Pancreas (tissue), 10 donors: Measurements from ENCODE around the gene KATNIP. TPM values are rescaled to one million over a fixed set of nuclear protein-coding genes. Genes with fewer than 3 reads are reported as not detected.
A peak's percentile ranks its signal among the peaks of the same experiment; 100 is the strongest.

ENCODE experiments used
- ATAC-seq, 4 donors: fragments of 200-7000 bp; cut with Tn5 transposase; one replicate each; pipeline versions ENCODE4 v1.8.0 to v1.9.1; 2020; ENCODE audit warnings: mild to moderate bottlenecking in 4 of 4, moderate library complexity in 4 of 4
- DNase-seq, 6 donors: peaks; one replicate each; pipeline ENCODE4 v3.0.0-alpha.2; 2020
- FAIRE-seq: peaks from 2 replicates; lab custom pipeline; 2012; peaks lifted over from hg19 to GRCh38; lab: Jason Lieb, UNC
- H3K27ac ChIP-seq, 4 donors: fragments of 200-600 bp; sonication (generic); 1 replicate in 3 of 4; 2 replicates in 1 of 4; pipeline versions ENCODE4 v1.5.0 to v1.8.0; 2020
- H3K27me3 ChIP-seq, 4 donors: fragments of 200-600 bp; one replicate each; pipeline ENCODE4 v1.8.0; 2021
- H3K36me3 ChIP-seq, 3 donors: fragments of 200-600 bp; sonication (generic) in 1 of 3; one replicate each; pipeline versions ENCODE4 v1.5.0 to v1.8.0; 2020 to 2021
- H3K4me1 ChIP-seq, 3 donors: fragments of 200-600 bp; one replicate each; pipeline ENCODE4 v1.8.0; 2021
- H3K4me3 ChIP-seq, 4 donors: fragments of 200-600 bp; sonication (generic) in 2 of 4; one replicate each; pipeline versions ENCODE4 v1.5.0 to v1.8.0; 2020 to 2021
- H3K9me3 ChIP-seq, 4 donors: fragments of 200-600 bp; one replicate each; pipeline ENCODE4 v1.8.0; 2021
- CTCF ChIP-seq, 4 donors: fragments of 200-600 bp; sonication (generic) in 3 of 4; IDR thresholded peaks; one replicate each; pipeline versions ENCODE4 v1.5.0 to v1.8.0; 2021; ENCODE audit warnings: antibody characterized with exemption in 4 of 4
- WGBS, 2 donors: extraction: QIAGEN DNeasy Blood & Tissue Kit; methylation state at CpG; one replicate each; pipeline ENCODE4 v1.1.7; 2013; 5-methylcytosine and 5-hydroxymethylcytosine counted together
- intact Hi-C, 3 donors: fragments of 100-400 bp; cut with DNase I; formaldehyde crosslinking; loops; one replicate each; pipeline versions ENCODE4 v1.11.1 to v1.14.2; 2022
- polyA plus RNA-seq, 2 donors: library from polyadenylated mRNA; stranded (reverse); fragments of 200-250 nt; gene quantifications; one replicate each; pipeline ENCODE4 v1.2.3, GENCODE V29; 2013
- total RNA-seq, 6 donors: library from RNA; stranded (reverse); fragmentation: NEBNext Ultra II Directional in 4 of 6; extraction: Animal tissue kit (Norgen Biotek cat#: 25700) in 4 of 6; gene quantifications; one replicate each; pipeline versions ENCODE4 v1.2.1 to v1.2.4, GENCODE V29; 2021 to 2023
- donor health status: healthy with polysubstance abuse.
- donor health status: DM: no; HTN: no; CAD: no; lungs with moderate emphysema.
- donor health status: DM: no; HTN: no; CAD: no.
- donor health status: control.
- donor health status: control.
- donor health status: Bipolar disorder and iron deficiency.
- donor health status: DM: yes; HTN: yes; CAD: no.
- donor health status: DM: no; HTN: no; CAD: no.
- donor health status: DM: no; HTN: no; CAD: no.
- donor health status: DM: yes; HTN: yes; CAD: no.

Gene KATNIP
- total and polyA plus RNA-seq, 8 donors: 10.8 to 26.7 (median 16.1) TPM

GRCh38 chr16:27582883-27583282 lies 32.9 kb downstream of the KATNIP start:
- Histone ChIP-seq H3K4me3 (no peak overlapping the region), H3K27ac (peak overlapping the region in 2 of 4 donors; percentile 13 to 25), H3K36me3 (no peaks in the 10 kb centered on the region), H3K27me3 (no peaks in the 10 kb centered on the region), H3K4me1 (peaks cover 24 to 30% (median 27%) of the 10 kb centered on the region in 3 donors), H3K9me3 (no peaks in the 10 kb centered on the region)
- 13 to 14% methylated on average over 2 of the region's 2 CpGs for WGBS, 2 donors
- no peak for TF ChIP-seq CTCF (IDR thresholded peaks at IDR 0.05)
- FAIRE-seq (no peak), ATAC-seq (peak; percentile 15 to 57 (median 45)), DNase-seq (no peak)
- intact Hi-C loops: no loop called here

GRCh38 chr16:27583634-27584033 lies 33.7 kb downstream of the KATNIP start:
- Histone ChIP-seq H3K9me3 (no peaks in the 10 kb centered on the region), H3K36me3 (no peaks in the 10 kb centered on the region), H3K4me3 (no peak overlapping the region), H3K27me3 (no peaks in the 10 kb centered on the region), H3K4me1 (peaks cover 17 to 23% (median 20%) of the 10 kb centered on the region in 3 donors), H3K27ac (no peak overlapping the region)
- intact Hi-C loops: no loop called here
- ATAC-seq (no peak), DNase-seq (no peak), FAIRE-seq (no peak)
- no peak for TF ChIP-seq CTCF (IDR thresholded peaks at IDR 0.05)
- WGBS, 2 donors: 83 to 98% methylated on average over 1 of the region's 1 CpG

- no peak overlapping the region for H3K4me3 ChIP-seq
- H3K36me3 ChIP-seq: no peaks in the 10 kb centered on the region
- no peaks in the 10 kb centered on the region for H3K27me3 ChIP-seq
- intact Hi-C loops: no loop called here
- WGBS, 2 donors: 97 to 98% methylated on average over 5 of the region's 5 CpGs
- no peak for TF ChIP-seq CTCF (IDR thresholded peaks at IDR 0.05)
- H3K27ac ChIP-seq: no peak overlapping the region
- no peaks in the 10 kb centered on the region for H3K9me3 ChIP-seq
- no peak for ATAC-seq
- H3K4me1 ChIP-seq: peaks cover 7 to 11% (median 9%) of the 10 kb centered on the region in 3 donors
- FAIRE-seq: no peak
- DNase-seq: no peak
Measured at GRCh38 chr16:27585200-27585599, 35.3 kb downstream of the KATNIP start.

- Histone ChIP-seq H3K36me3 (no peaks in the 10 kb centered on the region), H3K27me3 (no peaks in the 10 kb centered on the region), H3K4me1 (peaks cover 7 to 11% (median 9%) of the 10 kb centered on the region in 3 donors), H3K27ac (no peak overlapping the region), H3K9me3 (no peaks in the 10 kb centered on the region), H3K4me3 (no peak overlapping the region)
- intact Hi-C loops: no loop called here
- DNase-seq (no peak), ATAC-seq (no peak), FAIRE-seq (no peak)
- 84 to 89% methylated on average over 8 of the region's 8 CpGs for WGBS, 2 donors
- TF ChIP-seq CTCF (IDR thresholded peaks at IDR 0.05): no peak
Measured at GRCh38 chr16:27586711-27587110, 36.8 kb downstream of the KATNIP start.

- no peak for FAIRE-seq
- TF ChIP-seq CTCF (IDR thresholded peaks at IDR 0.05): no peak
Measured at GRCh38 chr16:27588057-27588456, 38.1 kb downstream of the KATNIP start.

More at GRCh38 chr16:27588057-27588456, 38.1 kb downstream of the KATNIP start:
- Histone ChIP-seq H3K4me3 (no peak overlapping the region), H3K36me3 (no peaks in the 10 kb centered on the region), H3K4me1 (no peaks in the 10 kb centered on the region), H3K27me3 (no peaks in the 10 kb centered on the region), H3K9me3 (no peaks in the 10 kb centered on the region), H3K27ac (no peak overlapping the region)
- ATAC-seq: no peak
- 93 to 100% methylated on average over 3 of the region's 3 CpGs for WGBS, 2 donors
- DNase-seq: no peak
- intact Hi-C loops: no loop called here
